Measurements from ENCODE around the gene LY86. TPM values are rescaled to one million over a fixed set of nuclear protein-coding genes. Genes with fewer than 3 reads are reported as not detected.

The LY86 gene
- total and polyA plus RNA-seq, 9 of the 15 experiments (the other 6 are each of a cell fraction or from before 2014, with no cell fraction given): 0.08 to 0.20 TPM; not detected in 7

DNA sequence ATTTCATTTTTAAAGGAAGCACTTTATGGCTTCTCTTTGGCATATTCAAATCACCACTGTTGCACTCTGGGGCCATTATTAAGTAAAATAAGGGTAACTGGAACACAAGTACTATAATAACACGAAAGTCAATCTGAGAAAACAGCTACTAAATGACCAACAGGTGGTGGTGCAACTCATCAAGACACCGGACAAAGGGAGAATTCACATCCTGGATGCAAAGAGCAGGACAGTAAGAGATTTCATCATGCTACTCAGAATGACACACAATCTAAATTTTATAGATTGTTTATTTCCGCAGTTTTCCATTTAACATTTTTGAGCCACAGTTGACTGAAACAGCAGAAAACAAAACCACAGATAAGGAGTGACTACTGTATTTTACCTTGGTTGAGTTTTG is 27.6 kb upstream of the LY86 start:
- no peaks in the 10 kb centered on the region for H3K36me3 ChIP-seq (ENCODE audit: control insufficient read depth, insufficient read depth, low read length)
- peaks cover 0 to 10% of the 10 kb centered on the region in 2 experiments; a peak in 2 of 5 replicates for H3K27me3 ChIP-seq (ENCODE audit: control insufficient read depth in 2 of 2, insufficient read depth in 2 of 2, low read length in 2 of 2)
- no peaks in the 10 kb centered on the region for H3K79me2 ChIP-seq (ENCODE audit: control insufficient read depth, insufficient read depth, low read length)
- no peaks in the 10 kb centered on the region for H3K9me3 ChIP-seq (replicated peaks; ENCODE audit: control insufficient read depth, insufficient read depth, low read depth, low read length)
- no peaks in the 10 kb centered on the region for H3K9me1 ChIP-seq (ENCODE audit: control insufficient read depth, insufficient read depth, low read length)
- FAIRE-seq: no peak
- no peak overlapping the region for H2AFZ ChIP-seq (ENCODE audit: low read depth, low read length)
- WGBS (ENCODE audit: insufficient coverage, low coverage, missing lambda C conversion rate): 2% methylated on average over 3 of the region's 3 CpGs
- H3K4me2 ChIP-seq (ENCODE audit: insufficient read depth, low read length): no peak overlapping the region
- H3K4me3 ChIP-seq: no peak overlapping the region
- in situ Hi-C loops (cut with MboI): no loop called here
- H3K27ac ChIP-seq (ENCODE audit: extremely low read depth, low read depth, low read length): no peak overlapping the region
- no peak for DNase-seq (ENCODE audit: extremely low read depth in 1 of 4, low spot score in 3 of 4)
- H3K9ac ChIP-seq (ENCODE audit: insufficient read depth in 1 of 2, low read depth in 2 of 2, low read length in 2 of 2): no peak overlapping the region
- H4K20me1 ChIP-seq (replicated peaks; ENCODE audit: control insufficient read depth, insufficient read depth, low read length): no peaks in the 10 kb centered on the region
- intact Hi-C loops (cut with micrococcal nuclease): no loop called here
- no TSS peak for BruUV-seq (replicated peaks)
- ChIA-PET POLR2A (no interaction called here), CTCF (ENCODE audit: low intra/inter-chr PET ratio) (interaction anchor here (1.1 kb wide), 1 partner anchor 683 kb away, joined by 3 read pairs; no protein-coding TSS in a partner anchor)
- ATAC-seq: no peak
- peaks cover 0 to 3% of the 10 kb centered on the region in 2 experiments; a peak in 1 of 5 replicates for H3K4me1 ChIP-seq (replicated peaks in 1 of 2; ENCODE audit: control insufficient read depth in 2 of 2, insufficient read depth in 2 of 2, low read length in 2 of 2)
- TF ChIP-seq ETV1 (tag; conservative IDR thresholded peaks at IDR 0.05; ENCODE audit: low read depth) (peak; percentile 69), ZNF41 (CRISPR knock-in tag; conservative IDR thresholded peaks at IDR 0.05) (no peak), CEBPB (tag; IDR thresholded peaks at IDR 0.05) (0 out of 2 replicates have a peak, but pooled peaks have one; percentile 7), MTA3 (IDR thresholded peaks at IDR 0.05; ENCODE audit: borderline replicate concordance) (no peak), ADNP (tag; IDR thresholded peaks at IDR 0.05) (no peak), MTA1 (IDR thresholded peaks at IDR 0.05; ENCODE audit: borderline replicate concordance) (no peak), ZC3H8 (IDR thresholded peaks at IDR 0.05) (no peak), AFF4 (CRISPR knock-in tag; IDR thresholded peaks at IDR 0.05) (no peak), RAD21 (CRISPR knock-in tag; conservative IDR thresholded peaks at IDR 0.05 in 1 of 2, IDR thresholded peaks at IDR 0.05 in 1 of 2) (peak; percentile 67 to 78)
- TF ChIP-seq, protein P1, sequence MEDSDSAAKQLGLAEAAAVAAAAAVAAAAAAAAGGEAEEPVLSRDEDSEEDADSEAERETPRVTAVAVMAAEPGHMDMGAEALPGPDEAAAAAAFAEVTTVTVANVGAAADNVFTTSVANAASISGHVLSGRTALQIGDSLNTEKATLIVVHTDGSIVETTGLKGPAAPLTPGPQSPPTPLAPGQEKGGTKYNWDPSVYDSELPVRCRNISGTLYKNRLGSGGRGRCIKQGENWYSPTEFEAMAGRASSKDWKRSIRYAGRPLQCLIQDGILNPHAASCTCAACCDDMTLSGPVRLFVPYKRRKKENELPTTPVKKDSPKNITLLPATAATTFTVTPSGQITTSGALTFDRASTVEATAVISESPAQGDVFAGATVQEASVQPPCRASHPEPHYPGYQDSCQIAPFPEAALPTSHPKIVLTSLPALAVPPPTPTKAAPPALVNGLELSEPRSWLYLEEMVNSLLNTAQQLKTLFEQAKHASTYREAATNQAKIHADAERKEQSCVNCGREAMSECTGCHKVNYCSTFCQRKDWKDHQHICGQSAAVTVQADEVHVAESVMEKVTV (CRISPR knock-in tag; IDR thresholded peaks at IDR 0.05): peak; percentile 69
- TF ChIP-seq, protein P2, sequence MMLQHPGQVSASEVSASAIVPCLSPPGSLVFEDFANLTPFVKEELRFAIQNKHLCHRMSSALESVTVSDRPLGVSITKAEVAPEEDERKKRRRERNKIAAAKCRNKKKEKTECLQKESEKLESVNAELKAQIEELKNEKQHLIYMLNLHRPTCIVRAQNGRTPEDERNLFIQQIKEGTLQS (IDR thresholded peaks at IDR 0.05): peak; percentile 68
- TF ChIP-seq, protein P2 (CRISPR knock-in tag; conservative IDR thresholded peaks at IDR 0.05): no peak
- TF ChIP-seq, protein P3, sequence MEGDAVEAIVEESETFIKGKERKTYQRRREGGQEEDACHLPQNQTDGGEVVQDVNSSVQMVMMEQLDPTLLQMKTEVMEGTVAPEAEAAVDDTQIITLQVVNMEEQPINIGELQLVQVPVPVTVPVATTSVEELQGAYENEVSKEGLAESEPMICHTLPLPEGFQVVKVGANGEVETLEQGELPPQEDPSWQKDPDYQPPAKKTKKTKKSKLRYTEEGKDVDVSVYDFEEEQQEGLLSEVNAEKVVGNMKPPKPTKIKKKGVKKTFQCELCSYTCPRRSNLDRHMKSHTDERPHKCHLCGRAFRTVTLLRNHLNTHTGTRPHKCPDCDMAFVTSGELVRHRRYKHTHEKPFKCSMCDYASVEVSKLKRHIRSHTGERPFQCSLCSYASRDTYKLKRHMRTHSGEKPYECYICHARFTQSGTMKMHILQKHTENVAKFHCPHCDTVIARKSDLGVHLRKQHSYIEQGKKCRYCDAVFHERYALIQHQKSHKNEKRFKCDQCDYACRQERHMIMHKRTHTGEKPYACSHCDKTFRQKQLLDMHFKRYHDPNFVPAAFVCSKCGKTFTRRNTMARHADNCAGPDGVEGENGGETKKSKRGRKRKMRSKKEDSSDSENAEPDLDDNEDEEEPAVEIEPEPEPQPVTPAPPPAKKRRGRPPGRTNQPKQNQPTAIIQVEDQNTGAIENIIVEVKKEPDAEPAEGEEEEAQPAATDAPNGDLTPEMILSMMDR (IDR thresholded peaks at IDR 0.05 in 2 of 3, conservative IDR thresholded peaks at IDR 0.05 in 1 of 3; ENCODE audit: insufficient read depth in 2 of 3, low read depth in 1 of 3, low read length in 3 of 3): peak in 1 of 3 experiments; percentile 35; a peak in 2 of 6 replicates
